OCI-LY7 (cell line): ENCODE measurements around the gene CIZ1. TPM values are rescaled to one million over a fixed set of nuclear protein-coding genes. Genes with fewer than 3 reads are reported as not detected.

Source experiments
- BruUV-seq: library from RNA; stranded (reverse); fragments of 400-500 nt; replicated peaks from 2 replicates; lab custom pipeline; 2021; lab: Mats Ljungman, UMichigan
- CTCF ChIA-PET: fragments of 300-600 bp; sonication (Branson Sonifier 250); formaldehyde crosslinking; loops from one replicate; lab custom pipeline; 2022; ENCODE audit warnings: antibody characterized with exemption; ENCODE audit not compliant: unreplicated experiment; lab: Charles Lee
- POLR2A ChIA-PET: fragments of 300-600 bp; sonication (Branson Sonifier 250); formaldehyde crosslinking; loops from one replicate; lab custom pipeline; 2022; ENCODE audit warnings: antibody characterized with exemption; lab: Charles Lee
- DNase-seq: peaks from one replicate; pipeline ENCODE4 v3.0.0-alpha.2; 2015; ENCODE audit warnings: low spot score
- H2AFZ ChIP-seq: fragments of 200-600 bp; sonication (generic), shearing (Covaris generic); 2 replicates; pipeline ENCODE4 v1.6.1; 2014; ENCODE audit warnings: mild to moderate bottlenecking, antibody characterized with exemption, low read length, moderate library complexity
- H3K27ac ChIP-seq: fragments of 200-600 bp; sonication (generic); 2 replicates; pipeline ENCODE4 v1.5.1; 2014; ENCODE audit warnings: mixed run types, low read depth, mild to moderate bottlenecking, moderate library complexity, low read length, inconsistent platforms; ENCODE audit not compliant: poor library complexity, severe bottlenecking
- H3K36me3 ChIP-seq: fragments of 200-600 bp; sonication (generic); 2 replicates; pipeline ENCODE4 v1.6.1; 2014; ENCODE audit warnings: mild to moderate bottlenecking, antibody characterized with exemption, low read length, moderate library complexity, mixed read lengths; ENCODE audit not compliant: insufficient read depth
- H3K4me1 ChIP-seq: fragments of 200-600 bp; sonication (generic); 2 replicates; pipeline ENCODE4 v1.5.1; 2014; ENCODE audit warnings: mild to moderate bottlenecking, low read length; ENCODE audit not compliant: insufficient read depth, poor library complexity, severe bottlenecking
- H3K4me2 ChIP-seq: fragments of 200-600 bp; sonication (generic); 2 replicates; pipeline ENCODE4 v1.6.1; 2014; ENCODE audit warnings: mild to moderate bottlenecking, low read length
- H3K4me3 ChIP-seq: fragments of 200-600 bp; sonication (generic); 2 replicates; pipeline ENCODE4 v1.5.1; 2014; ENCODE audit warnings: mild to moderate bottlenecking, low read depth, low read length; ENCODE audit not compliant: poor library complexity, severe bottlenecking
- H3K79me2 ChIP-seq: fragments of 200-600 bp; sonication (generic); 2 replicates; pipeline ENCODE4 v1.6.1; 2016; ENCODE audit warnings: low read depth, mild to moderate bottlenecking, low read length, moderate library complexity, mixed read lengths; ENCODE audit not compliant: insufficient read depth
- H3K9me2 ChIP-seq: fragments of 200-600 bp; sonication (generic); 2 replicates; pipeline ENCODE4 v1.6.1; 2016; ENCODE audit warnings: mild to moderate bottlenecking, low read length, mixed read lengths; ENCODE audit not compliant: insufficient read depth
- H3K9me3 ChIP-seq: fragments of 200-600 bp; sonication (generic); 2 replicates; pipeline ENCODE4 v1.6.1; 2014; ENCODE audit warnings: mild to moderate bottlenecking, mixed run types, low read length, mixed read lengths
- H4K20me1 ChIP-seq: fragments of 200-600 bp; sonication (generic); 2 replicates; pipeline ENCODE4 v1.6.1; 2014; ENCODE audit warnings: mild to moderate bottlenecking, antibody characterized with exemption, low read length, moderate library complexity, mixed read lengths; ENCODE audit not compliant: insufficient read depth
- CTCF ChIP-seq: fragments of 200-600 bp; sonication (generic); conservative IDR thresholded peaks from 2 replicates; pipeline ENCODE4 v1.5.1; 2014; ENCODE audit warnings: mild to moderate bottlenecking, antibody characterized with exemption, low read length, moderate library complexity, mixed read lengths
- EZH2phosphoT487 ChIP-seq: fragments of 200-600 bp; sonication (generic); IDR thresholded peaks from 2 replicates; pipeline ENCODE4 v1.6.1; 2018; ENCODE audit warnings: low read depth, borderline replicate concordance, mild to moderate bottlenecking, mixed run types, antibody characterized with exemption, low read length, moderate library complexity, mixed read lengths
- intact Hi-C: fragments of 100-400 bp; cut with micrococcal nuclease; formaldehyde crosslinking; loops from one replicate; pipeline ENCODE4 v1.10.0; 2022; ENCODE audit not compliant: unreplicated experiment
- total RNA-seq, 2 experiments: library from RNA; depleted of rRNA in 1 of 2; stranded (reverse); fragments of >200 nt in 1 of 2; shearing (Covaris generic) in 1 of 2; gene quantifications; 2 replicates each; pipeline ENCODE4 v1.2.3, GENCODE V29; 2014 to 2022

Gene CIZ1
- total RNA-seq, 2 experiments from 2014 or later, result 45.4 to 121 TPM

DNA sequence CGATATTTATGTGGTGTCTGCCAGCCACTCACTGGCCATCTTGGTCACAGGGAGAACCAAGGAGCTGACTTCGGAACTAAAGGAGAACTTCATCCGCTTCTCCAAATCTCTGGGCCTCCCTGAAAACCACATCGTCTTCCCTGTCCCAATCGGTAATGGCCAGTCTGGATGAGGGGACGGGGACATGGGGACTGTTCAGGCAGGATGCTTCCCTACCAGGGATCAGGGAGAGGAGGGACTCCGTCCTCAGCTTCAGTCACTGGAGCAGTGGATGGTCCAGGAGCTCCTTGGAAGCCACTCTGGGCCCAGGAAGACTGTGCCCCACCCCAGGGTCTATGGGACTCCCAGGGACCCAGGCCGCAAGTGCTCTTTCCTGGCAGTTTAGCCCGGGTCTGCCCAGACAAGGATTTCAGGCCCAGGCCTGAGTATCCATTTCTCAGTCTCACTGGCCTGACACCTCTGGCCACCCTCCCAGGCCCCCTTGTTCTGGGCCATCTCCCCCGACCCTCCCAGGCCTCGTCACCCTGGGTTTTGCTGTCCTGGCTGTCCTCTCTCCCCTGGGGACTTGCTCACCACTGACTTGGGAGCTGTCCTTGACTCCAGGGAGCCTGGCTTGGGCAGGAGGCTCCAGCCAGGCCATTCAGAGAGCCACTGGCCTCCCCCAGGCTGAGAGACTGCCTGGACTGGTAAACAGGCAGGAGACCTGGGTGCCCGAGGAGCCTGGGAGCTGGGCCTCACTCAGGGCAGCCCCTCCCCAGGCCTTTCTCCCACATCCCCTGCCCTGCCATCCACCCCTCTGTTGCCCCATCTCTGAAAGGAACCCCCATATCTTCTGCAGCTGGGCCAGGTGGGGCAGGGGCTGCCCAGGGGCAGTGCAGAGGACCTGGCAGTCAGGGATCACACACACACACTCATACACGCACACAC is 39.0 kb downstream of the CIZ1 start:
- Histone ChIP-seq H3K4me3 (no peak overlapping the region), H3K27ac (no peak overlapping the region), H3K36me3 (no peaks in the 10 kb centered on the region), H3K9me3 (no peaks in the 10 kb centered on the region), H3K4me1 (no peaks in the 10 kb centered on the region), H3K4me2 (no peak overlapping the region), H3K79me2 (no peaks in the 10 kb centered on the region), H2AFZ (no peak overlapping the region), H4K20me1 (no peaks in the 10 kb centered on the region), H3K9me2 (no peaks in the 10 kb centered on the region)
- no peak for TF ChIP-seq CTCF
- TF ChIP-seq EZH2phosphoT487, result no peak
- no peak for DNase-seq
- ChIA-PET POLR2A (no interaction called here), CTCF (no interaction called here)
- intact Hi-C loops, result no loop called here
- BruUV-seq, result no TSS peak

DNA sequence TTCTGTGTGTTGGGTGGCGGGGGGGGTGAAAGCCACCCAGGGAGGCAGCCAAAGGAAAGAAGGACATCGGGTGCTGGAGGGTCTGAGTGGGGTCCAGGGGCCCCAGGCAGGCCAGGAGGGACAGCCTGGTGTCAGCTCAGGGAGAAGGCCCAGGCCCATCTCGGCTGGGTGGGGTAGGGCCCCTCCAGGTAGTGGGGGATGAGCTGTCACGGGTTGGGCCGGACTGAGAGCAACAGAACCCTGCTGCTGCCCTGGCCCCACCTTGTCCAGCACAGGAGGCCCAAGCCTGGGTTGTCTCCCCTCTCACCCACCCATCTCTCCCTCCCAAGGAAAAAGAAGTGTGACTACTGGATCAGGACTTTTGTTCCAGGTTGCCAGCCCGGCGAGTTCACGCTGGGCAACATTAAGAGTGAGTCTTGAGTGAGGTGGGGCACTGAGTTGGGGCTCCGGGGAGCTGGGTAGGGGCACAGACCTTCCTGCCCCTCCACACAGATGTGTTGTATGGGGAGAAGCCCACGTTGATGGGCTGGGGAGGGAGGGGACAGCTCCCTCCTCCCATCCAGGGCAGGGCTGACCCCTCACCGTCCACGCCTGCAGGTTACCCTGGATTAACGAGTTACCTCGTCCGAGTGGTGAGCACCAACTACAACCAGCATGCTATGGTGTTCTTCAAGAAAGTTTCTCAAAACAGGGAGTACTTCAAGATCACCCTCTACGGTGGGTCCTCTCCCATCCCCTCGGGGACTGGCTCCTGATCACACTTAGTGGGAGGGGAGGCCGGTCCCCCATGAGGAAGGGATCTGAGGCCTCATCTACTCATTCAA is 39.9 kb downstream of the CIZ1 start:
- DNase-seq, result no peak
- intact Hi-C loops, result no loop called here
- no TSS peak for BruUV-seq
- Histone ChIP-seq H4K20me1 (no peaks in the 10 kb centered on the region), H3K79me2 (no peaks in the 10 kb centered on the region), H3K27ac (no peak overlapping the region), H3K36me3 (no peaks in the 10 kb centered on the region), H3K4me2 (no peak overlapping the region), H3K9me3 (no peaks in the 10 kb centered on the region), H3K9me2 (no peaks in the 10 kb centered on the region), H3K4me3 (no peak overlapping the region), H2AFZ (no peak overlapping the region), H3K4me1 (no peaks in the 10 kb centered on the region)
- TF ChIP-seq CTCF (no peak), EZH2phosphoT487 (no peak)
- ChIA-PET POLR2A (no interaction called here), CTCF (no interaction called here)
